Neuron (in vitro differentiated cells): ENCODE results near the gene IGSF21.

Experiments used
- H2AFZ ChIP-seq: one replicate; pipeline ENCODE4 v1.6.1; 2013; ENCODE audit warnings: low read depth, mild to moderate bottlenecking, inconsistent platforms, low read length, moderate library complexity
- H3K27me3 ChIP-seq: one replicate; pipeline ENCODE4 v1.6.1; 2013; ENCODE audit warnings: low read length; ENCODE audit not compliant: insufficient read depth
- H3K36me3 ChIP-seq: one replicate; pipeline ENCODE4 v1.6.1; 2013; ENCODE audit warnings: low read length; ENCODE audit not compliant: insufficient read depth
- H3K4me1 ChIP-seq: one replicate; pipeline ENCODE4 v1.6.1; 2013; ENCODE audit warnings: low read length; ENCODE audit not compliant: insufficient read depth
- H3K4me3 ChIP-seq: 2 replicates; pipeline ENCODE4 v1.5.1; 2013; ENCODE audit warnings: mild to moderate bottlenecking, low read length, moderate library complexity
- H3K9me3 ChIP-seq: one replicate; pipeline ENCODE4 v1.6.1; 2013; ENCODE audit warnings: low read length

Gene IGSF21

DNA sequence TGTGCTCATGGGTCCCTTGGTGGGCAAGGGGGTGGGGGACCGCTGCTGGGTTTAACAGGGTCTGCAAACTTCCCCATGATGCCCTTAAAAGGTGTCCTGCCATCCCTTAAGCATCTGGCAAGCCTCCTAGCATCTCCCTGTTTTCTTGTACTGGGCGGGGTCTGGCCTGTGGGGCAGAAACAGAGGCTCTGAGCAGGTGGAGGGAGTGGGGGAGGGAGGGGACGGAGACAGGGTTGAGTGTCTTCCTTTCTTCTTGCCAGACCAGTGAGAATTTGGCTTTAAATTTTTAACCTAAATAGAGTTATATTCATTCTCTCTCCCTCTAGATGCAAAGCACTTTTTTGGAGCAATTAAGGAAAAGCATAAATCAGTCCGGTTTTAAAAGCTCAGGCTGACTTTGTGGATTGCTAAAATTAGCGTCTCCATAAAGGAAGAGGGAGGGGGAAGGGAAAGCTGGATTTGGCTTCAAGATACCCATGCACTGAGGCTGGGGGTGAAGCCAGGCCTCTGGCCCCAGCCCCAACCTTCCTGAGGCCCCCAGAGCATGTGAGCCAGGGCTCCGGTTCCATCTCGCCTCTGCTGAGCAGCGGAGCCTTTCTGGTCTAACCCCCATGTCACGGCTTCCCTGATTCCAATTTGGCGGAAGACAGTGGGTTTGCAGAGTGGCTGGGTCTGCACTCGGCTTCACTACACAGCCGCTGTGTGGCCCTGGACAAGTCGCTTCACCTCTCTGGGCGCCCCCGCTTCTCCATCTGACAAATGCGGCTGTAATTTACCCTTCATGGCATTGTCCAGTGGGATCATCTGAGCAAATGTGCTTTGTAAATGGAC is 25.3 kb downstream of the IGSF21 start:
- H2AFZ ChIP-seq = no peak overlapping the region
- no peaks in the 10 kb centered on the region for H3K9me3 ChIP-seq
- H3K4me1 ChIP-seq = no peaks in the 10 kb centered on the region
- H3K4me3 ChIP-seq = no peak overlapping the region
- H3K36me3 ChIP-seq = no peaks in the 10 kb centered on the region
- peaks cover 2% of the 10 kb centered on the region for H3K27me3 ChIP-seq

DNA sequence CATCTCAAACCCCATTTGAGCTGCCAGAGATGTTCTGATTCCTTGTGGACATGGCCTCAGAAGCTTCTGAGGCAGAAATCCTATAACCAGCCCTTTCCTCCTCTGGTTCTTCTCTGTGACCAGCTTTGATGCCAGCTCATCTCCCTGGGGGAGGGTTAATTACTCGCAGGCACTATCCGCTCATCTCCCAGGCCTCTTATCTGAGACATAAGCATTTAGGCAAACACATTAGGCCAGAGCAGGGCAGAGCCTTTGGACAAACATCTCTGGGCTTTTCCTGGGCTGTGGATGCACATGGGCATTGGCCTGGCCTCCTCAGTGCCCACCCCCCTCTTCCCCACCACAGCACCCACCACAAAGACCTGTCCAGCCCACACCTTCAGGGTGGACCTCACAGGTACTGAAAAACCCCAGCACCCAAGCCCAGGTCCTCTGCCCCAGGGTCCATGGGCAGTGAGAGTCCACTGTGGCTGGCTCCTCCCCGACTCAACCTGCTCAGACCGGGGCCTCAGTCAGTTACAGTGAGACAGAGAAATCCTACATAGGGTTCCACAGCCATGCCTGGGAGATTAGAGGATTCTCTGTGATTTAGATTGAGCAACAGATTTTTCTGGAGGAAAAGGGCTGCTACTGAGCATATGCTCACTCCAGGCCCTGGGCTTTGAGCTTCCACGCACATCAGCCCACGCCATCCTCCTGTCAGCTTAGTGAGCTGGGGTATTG is 26.9 kb downstream of the IGSF21 start:
- Histone ChIP-seq H3K9me3 (no peaks in the 10 kb centered on the region), H3K27me3 (peaks cover 2% of the 10 kb centered on the region), H2AFZ (no peak overlapping the region), H3K4me3 (no peak overlapping the region), H3K4me1 (no peaks in the 10 kb centered on the region), H3K36me3 (no peaks in the 10 kb centered on the region)

DNA sequence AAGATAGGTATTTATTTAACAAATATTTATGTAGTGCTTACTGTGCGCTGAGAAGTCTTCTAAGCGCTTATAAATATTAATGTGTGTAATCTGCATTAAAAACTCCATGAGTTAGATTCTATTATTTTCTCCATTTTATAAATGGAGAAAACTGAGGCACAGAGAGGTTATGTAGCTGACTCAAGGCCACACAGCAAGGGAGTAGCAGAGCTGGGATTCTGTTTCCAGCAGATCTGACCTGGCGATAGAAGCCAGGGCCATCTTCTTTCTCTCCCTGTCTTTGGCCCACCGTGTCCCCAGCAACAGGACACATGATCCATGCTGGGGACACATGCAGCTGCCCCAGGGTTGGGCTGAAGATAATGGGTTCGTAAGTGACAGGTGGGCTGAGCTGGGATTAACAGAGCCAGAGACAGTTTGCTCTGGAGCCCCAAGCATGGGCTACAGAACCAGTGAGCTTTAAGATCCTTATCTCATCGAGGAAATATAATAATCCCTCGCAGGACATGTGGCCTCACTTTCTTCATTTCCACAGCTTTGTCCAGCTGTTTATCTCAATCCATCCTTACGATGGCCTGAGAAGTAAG is 30.3 kb downstream of the IGSF21 start:
- Histone ChIP-seq H3K4me1 (no peaks in the 10 kb centered on the region), H3K4me3 (no peak overlapping the region), H3K9me3 (no peaks in the 10 kb centered on the region), H2AFZ (no peak overlapping the region), H3K36me3 (no peaks in the 10 kb centered on the region), H3K27me3 (no peaks in the 10 kb centered on the region)

DNA sequence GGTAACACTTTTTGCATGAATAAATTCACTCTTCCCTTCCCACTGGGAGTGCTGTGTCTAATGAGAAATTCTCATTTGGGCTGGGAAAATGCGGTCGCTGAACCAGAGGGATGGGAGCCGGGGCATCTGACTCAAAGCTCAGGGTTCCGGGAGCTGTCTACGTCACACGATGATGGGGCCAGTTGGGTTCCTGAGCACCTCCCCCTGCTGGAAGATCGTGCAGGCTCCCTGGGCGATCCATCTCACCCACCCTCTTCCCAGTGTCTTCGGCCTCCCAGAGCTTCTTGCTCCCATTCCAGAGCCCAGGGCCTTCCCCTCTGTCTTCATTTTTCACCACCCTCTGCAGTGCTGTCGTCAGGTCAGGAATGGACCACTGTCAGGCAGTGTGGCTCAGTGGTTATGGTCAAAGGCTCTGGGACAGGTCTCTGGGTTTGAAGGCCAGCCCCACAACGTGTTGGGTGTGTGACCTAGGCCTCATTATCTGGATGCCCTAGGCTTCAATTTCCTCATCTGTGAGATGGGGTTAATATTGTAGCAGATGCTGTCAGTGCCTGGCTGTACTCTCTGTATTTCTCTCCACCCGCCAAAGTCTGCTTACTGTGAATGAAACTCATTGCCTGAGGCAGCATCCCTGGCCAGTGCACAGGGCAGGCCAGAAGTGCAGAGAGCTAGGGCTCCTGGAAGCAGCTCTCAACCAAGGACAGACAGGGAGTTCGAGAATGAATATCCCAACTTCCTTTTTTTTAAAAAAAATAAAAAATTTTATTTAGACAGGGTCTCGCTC is 31.8 kb downstream of the IGSF21 start:
- H3K4me1 ChIP-seq = no peaks in the 10 kb centered on the region
- H3K27me3 ChIP-seq = no peaks in the 10 kb centered on the region
- no peak overlapping the region for H3K4me3 ChIP-seq
- H3K9me3 ChIP-seq = no peaks in the 10 kb centered on the region
- no peaks in the 10 kb centered on the region for H3K36me3 ChIP-seq
- H2AFZ ChIP-seq = no peak overlapping the region

DNA sequence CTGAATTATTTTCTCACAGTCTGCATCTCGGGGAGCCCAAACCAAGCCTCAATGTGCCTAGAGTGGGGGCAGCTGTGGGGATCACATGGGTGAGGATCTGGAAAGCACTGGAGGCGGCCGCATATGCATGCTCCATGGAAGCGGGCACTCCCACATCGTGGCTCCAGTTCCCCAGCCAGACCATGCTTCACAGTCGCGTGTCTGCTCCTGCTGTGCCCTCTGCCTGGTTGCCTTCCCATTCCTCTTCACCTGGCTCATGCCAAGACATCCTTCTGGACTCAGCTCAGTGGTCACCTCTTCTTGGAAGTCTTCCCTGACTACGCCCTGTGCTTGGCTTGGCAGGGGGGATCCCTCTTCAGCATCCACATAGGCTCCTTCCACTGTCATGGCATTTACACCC is 32.8 kb downstream of the IGSF21 start:
- Histone ChIP-seq H3K4me3 (no peak overlapping the region), H3K4me1 (no peaks in the 10 kb centered on the region), H2AFZ (no peak overlapping the region), H3K27me3 (no peaks in the 10 kb centered on the region), H3K9me3 (no peaks in the 10 kb centered on the region), H3K36me3 (no peaks in the 10 kb centered on the region)

DNA sequence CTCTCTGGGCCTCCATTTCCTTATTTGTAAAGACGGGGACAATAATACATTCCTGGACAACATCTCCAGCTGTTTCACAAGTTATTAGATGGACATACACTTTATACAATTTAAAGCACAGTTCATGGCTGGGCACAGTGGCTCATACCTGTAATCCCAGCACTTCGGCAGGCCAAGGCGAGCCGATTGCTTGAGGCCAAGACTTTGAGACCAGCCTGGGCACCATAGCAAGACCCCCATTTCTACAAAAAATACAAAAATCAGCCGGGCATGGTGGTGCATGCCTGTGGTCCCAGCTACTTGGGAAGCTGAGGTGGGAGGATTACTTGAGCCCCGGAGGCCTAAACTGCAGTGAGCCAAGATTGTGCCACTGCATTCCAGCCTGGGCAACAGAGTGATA is 34.1 kb downstream of the IGSF21 start:
- H3K4me1 ChIP-seq = no peaks in the 10 kb centered on the region
- H3K9me3 ChIP-seq = no peaks in the 10 kb centered on the region
- H2AFZ ChIP-seq = no peak overlapping the region
- H3K27me3 ChIP-seq = no peaks in the 10 kb centered on the region
- H3K36me3 ChIP-seq = no peaks in the 10 kb centered on the region
- H3K4me3 ChIP-seq = no peak overlapping the region

DNA sequence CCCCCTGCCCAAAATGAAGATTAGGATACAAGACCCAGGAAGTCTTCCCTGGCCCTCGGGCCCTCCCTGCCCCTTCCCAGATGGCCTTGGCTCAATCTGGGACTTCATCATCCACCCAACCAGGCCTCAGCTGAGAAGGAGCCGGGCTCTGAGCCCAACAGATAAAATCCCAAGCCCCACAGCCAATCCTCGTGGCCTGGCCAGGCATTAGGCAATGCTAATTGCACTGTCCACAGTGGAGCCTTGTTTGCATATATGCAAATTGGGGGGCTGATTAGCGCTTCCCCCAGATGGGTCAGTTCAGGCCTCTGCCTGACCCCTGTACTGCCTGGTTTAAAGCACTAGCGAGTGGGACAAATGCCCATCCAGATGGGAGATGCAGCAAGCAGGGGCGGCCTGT is 34.9 kb downstream of the IGSF21 start:
- H3K4me3 ChIP-seq = no peak overlapping the region
- no peaks in the 10 kb centered on the region for H3K36me3 ChIP-seq
- no peaks in the 10 kb centered on the region for H3K9me3 ChIP-seq
- no peak overlapping the region for H2AFZ ChIP-seq
- H3K4me1 ChIP-seq = no peaks in the 10 kb centered on the region
- no peaks in the 10 kb centered on the region for H3K27me3 ChIP-seq

DNA sequence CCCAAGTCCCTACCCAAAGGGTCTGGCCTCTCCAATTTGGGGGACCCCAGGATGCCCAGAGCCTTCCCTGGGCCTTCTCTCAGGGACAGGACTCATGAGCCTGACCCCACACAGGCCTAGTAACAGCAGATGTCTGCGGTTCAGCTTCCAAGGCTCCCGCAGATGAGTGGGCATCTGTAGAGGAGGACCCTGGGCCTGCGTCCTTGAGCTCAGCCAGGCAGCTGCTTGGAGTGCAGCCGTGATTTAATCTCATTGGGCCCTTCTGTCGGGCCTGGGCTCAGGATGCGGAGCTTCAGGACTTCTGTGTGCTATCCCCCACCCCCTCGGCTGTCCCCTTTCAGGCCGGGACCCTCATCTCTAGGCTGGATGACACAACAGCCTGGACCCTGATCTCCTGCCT is 35.4 kb downstream of the IGSF21 start:
- Histone ChIP-seq H3K9me3 (no peaks in the 10 kb centered on the region), H3K4me3 (no peak overlapping the region), H3K36me3 (no peaks in the 10 kb centered on the region), H3K27me3 (no peaks in the 10 kb centered on the region), H2AFZ (no peak overlapping the region), H3K4me1 (no peaks in the 10 kb centered on the region)

DNA sequence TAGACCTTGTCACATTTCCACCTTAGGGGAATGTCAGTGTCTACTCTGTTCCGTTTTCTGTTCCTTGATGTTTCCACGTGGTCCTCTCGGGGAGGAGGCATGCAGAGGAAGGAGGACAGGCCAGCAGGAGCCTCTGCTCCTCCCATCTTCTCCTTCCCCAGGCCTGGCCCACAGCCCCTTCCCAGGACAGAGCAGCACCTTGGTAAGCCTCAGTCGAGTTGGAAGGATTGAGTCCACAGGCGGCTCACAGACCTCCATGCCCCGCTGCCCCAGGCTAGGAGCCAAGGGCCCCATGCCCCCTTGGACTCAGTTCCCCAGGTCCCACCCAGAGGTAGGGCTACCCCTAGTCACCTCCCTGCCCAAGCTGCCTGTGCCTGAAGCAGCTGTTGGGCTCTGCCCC is 36.5 kb downstream of the IGSF21 start:
- no peak overlapping the region for H3K4me3 ChIP-seq
- H3K36me3 ChIP-seq = no peaks in the 10 kb centered on the region
- no peaks in the 10 kb centered on the region for H3K9me3 ChIP-seq
- H3K27me3 ChIP-seq = peaks cover 2% of the 10 kb centered on the region
- H2AFZ ChIP-seq = no peak overlapping the region
- no peaks in the 10 kb centered on the region for H3K4me1 ChIP-seq

DNA sequence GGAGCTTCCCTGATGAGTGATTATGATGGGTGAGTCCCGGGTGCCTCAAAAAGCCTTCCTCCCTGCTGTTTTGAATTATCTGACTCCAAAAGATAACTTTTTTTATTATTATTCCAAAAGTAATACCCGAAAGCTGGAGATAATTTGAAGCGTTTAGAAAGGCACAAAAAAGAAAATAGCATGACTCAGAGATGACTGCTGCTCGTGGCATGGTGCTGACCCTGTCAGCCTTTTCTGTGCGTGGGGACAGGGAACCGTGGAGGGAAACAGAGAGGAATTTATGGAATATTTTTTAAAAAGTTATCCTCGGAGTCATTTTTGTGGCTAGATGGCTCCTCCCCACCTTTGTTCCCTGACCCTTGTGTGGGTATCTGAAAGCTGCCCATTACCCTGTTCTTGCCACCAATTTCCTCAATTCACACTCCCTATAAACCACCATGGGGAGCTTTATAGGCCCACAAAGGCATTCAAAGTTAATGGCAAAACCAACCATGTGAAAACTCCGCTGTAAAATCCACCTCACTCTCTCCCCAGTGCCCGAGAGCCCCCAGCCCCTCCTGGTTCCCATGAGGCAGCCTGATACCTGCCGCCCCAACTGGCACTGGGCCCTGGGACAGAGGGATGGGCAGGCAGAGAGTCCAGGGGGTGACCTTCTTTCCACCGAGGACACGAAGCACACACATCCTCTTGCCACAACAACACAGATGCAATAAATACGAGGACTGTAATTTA is 37.5 kb downstream of the IGSF21 start:
- Histone ChIP-seq H3K27me3 (peaks cover 5% of the 10 kb centered on the region), H3K4me1 (no peaks in the 10 kb centered on the region), H2AFZ (no peak overlapping the region), H3K9me3 (no peaks in the 10 kb centered on the region), H3K36me3 (no peaks in the 10 kb centered on the region), H3K4me3 (no peak overlapping the region)

DNA sequence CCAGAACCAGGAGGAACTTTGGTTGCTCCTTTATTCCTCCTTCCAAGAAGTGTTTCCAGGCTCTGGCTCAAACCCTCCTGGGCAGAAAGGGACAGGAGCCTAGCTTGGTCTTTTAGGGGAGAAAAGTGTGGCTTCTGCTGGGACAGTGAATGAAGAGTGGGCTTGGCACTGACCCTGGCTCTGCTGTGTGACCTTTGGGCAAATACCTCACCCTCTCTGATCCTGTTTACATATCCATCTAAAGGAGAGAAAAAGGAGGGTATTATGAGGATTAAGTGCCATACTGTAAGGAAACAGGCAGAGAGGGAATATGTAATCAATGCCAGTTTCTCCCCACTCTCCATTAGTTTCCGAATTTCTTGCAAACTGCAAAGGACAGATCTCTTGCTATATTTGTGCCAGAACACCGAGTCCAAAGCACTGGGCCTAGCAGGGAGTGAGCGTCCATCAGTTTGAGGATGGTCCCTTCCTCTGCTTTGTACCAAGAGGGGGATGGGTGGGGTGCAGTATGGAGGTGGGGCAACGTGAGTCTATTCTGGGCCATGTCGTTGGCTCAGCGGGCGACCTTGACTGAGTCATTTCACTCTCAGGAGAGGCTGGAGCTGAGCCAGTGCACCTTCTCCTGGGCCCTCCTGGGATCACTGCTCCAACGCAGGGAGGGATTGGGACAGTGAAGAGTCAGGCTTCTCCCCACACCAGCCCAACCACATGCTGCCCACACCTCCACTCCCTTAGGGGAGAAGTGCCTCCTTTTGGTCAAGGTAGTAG is 38.4 kb downstream of the IGSF21 start:
- Histone ChIP-seq H2AFZ (no peak overlapping the region), H3K9me3 (no peaks in the 10 kb centered on the region), H3K36me3 (no peaks in the 10 kb centered on the region), H3K4me1 (no peaks in the 10 kb centered on the region), H3K4me3 (no peak overlapping the region), H3K27me3 (peaks cover 5% of the 10 kb centered on the region)

DNA sequence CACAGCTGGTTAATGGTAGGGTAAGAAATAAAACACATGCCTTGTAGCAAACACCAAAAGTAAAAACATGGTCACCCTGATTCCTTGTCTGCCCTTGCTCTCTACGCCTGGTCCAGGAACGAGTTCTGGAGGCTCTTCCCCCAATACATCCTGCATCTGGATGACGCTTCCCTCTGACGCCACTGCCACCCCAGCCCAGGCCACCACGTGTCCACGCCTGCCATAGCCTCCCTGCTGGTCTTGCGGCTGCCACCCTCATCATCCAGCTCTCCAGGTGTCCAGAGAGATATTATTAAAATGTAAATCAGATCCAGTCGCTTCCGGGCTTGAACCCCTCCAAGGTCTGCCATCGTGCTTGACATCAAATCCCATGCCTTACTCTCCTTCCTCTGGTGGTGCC is 39.3 kb downstream of the IGSF21 start:
- Histone ChIP-seq H3K27me3 (peaks cover 5% of the 10 kb centered on the region), H3K4me3 (no peak overlapping the region), H3K36me3 (no peaks in the 10 kb centered on the region), H3K4me1 (no peaks in the 10 kb centered on the region), H2AFZ (no peak overlapping the region), H3K9me3 (no peaks in the 10 kb centered on the region)
